ENCODE measurements around the gene KRTAP29-1.

DNA sequence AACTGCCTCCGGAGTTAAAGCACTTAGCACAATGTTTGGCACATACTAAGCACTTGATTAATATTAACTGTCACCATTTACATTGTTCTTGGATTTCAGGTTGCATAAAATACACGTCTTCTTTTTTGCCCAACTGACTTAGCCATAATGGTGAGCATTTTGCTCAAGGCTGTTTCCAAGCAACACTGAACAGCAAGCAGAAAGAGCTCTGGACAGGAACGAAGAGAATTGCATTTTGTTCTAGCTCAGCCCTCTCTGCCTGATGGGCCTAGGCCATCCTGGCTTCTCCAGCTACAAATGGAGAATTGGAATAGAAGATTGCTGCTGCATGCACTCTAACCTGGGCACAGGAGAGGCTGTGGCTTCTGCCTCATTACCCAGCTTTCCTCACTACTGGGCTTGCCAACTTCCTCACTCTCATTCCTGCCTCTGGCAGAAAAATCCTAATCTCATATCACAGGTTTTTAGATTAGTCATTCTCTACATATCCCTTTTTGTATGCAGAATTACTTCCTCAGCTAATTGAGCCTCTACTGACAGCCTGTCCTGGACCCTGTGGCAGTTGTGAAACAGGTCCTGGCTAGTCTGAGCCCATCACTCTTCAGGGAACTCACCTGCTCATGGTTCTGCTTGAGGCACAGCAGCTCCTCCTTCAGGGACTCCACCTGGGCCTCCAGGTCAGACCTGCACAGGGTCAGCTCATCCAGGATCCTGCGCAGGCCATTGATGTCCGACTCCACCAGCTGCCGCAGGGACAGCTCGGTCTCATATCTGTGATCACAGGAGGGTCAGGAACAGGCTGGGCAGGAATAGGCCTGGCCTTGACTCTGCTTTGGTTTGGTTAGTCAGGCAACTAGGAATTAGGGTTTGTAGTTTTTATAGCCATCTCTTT lies 45.5 kb upstream of the KRTAP29-1 start:
- TF ChIP-seq POLR2A (IDR thresholded peaks at IDR 0.05; ENCODE audit: low read depth, low read length) (no peak), POLR2AphosphoS5 (IDR thresholded peaks at IDR 0.05; ENCODE audit: low read depth, low read length) (no peak)

Measured in GM12892 (cell line).